Activated B cell treated with CpG ODN at 0.5 μM for 24 hours (primary cell): ENCODE measurements around the gene KCNS3. TPM values are rescaled to one million over a fixed set of nuclear protein-coding genes. Genes with fewer than 3 reads are reported as not detected.

ENCODE experiments used
- ATAC-seq: fragments of 200-7000 bp; cut with Tn5 transposase; one replicate; pipeline ENCODE4 v1.10.0; 2021; ENCODE audit warnings: low read depth, mild to moderate bottlenecking, moderate library complexity
- CTCF ChIA-PET: fragments of 350-600 bp; sonication (Branson Sonifier 250); formaldehyde crosslinking; loops from one replicate; lab custom pipeline; 2021; ENCODE audit warnings: antibody characterized with exemption; lab: Charles Lee
- POLR2A ChIA-PET: fragments of 350-600 bp; sonication (Branson Sonifier 250); formaldehyde crosslinking; loops from one replicate; lab custom pipeline; 2021; ENCODE audit warnings: antibody characterized with exemption; lab: Charles Lee
- DNase-seq: peaks from one replicate; pipeline ENCODE4 v3.0.0; 2022
- H3K27ac Mint-ChIP-seq: one replicate; pipeline ENCODE4 v1.8.0; 2020; ENCODE audit warnings: mixed read lengths
- H3K27me3 Mint-ChIP-seq: one replicate; pipeline ENCODE4 v1.8.0; 2021; ENCODE audit warnings: mixed read lengths
- H3K36me3 Mint-ChIP-seq: one replicate; pipeline ENCODE4 v1.8.0; 2021; ENCODE audit warnings: low read depth, mixed read lengths
- H3K4me1 Mint-ChIP-seq: one replicate; pipeline ENCODE4 v1.8.0; 2021; ENCODE audit warnings: mixed read lengths
- H3K4me3 Mint-ChIP-seq: one replicate; pipeline ENCODE4 v1.8.0; 2020; ENCODE audit warnings: mild to moderate bottlenecking, mixed read lengths
- H3K9me3 Mint-ChIP-seq: one replicate; pipeline ENCODE4 v1.8.0; 2020; ENCODE audit warnings: mixed read lengths
- CTCF ChIP-seq: fragments of 200-600 bp; IDR thresholded peaks from one replicate; pipeline ENCODE4 v1.8.0; 2022; ENCODE audit warnings: antibody characterized with exemption, mild to moderate bottlenecking
- intact Hi-C: fragments of 100-400 bp; cut with micrococcal nuclease; formaldehyde crosslinking; loops from one replicate; pipeline ENCODE4 v1.15.1; 2024
- total RNA-seq: library from RNA; stranded (reverse); gene quantifications from 2 replicates; pipeline ENCODE4 v1.2.3, GENCODE V29; 2022

KCNS3 gene
- total RNA-seq, 1 donor from 2014 or later: 1.5 TPM

GRCh38 chr2:17969661-17970060 lies 91.2 kb downstream of the KCNS3 start:
- peaks cover 17% of the 10 kb centered on the region for H3K4me1 Mint-ChIP-seq
- ATAC-seq: no peak
- H3K9me3 Mint-ChIP-seq: no peaks in the 10 kb centered on the region
- no peak overlapping the region for H3K4me3 Mint-ChIP-seq
- H3K27ac Mint-ChIP-seq: no peak overlapping the region
- ChIA-PET POLR2A (no interaction called here), CTCF (no interaction called here)
- no peaks in the 10 kb centered on the region for H3K36me3 Mint-ChIP-seq
- intact Hi-C loops: no loop called here
- no peak for DNase-seq
- peaks cover 36% of the 10 kb centered on the region for H3K27me3 Mint-ChIP-seq
- no peak for TF ChIP-seq CTCF

GRCh38 chr2:17971531-17972125 lies 93.2 kb downstream of the KCNS3 start:
- no peaks in the 10 kb centered on the region for H3K36me3 Mint-ChIP-seq
- CTCF ChIA-PET: no interaction called here
- TF ChIP-seq CTCF: no peak
- no peak overlapping the region for H3K27ac Mint-ChIP-seq
- DNase-seq: no peak
- intact Hi-C loops: no loop called here
- ATAC-seq: no peak
- no peak overlapping the region for H3K4me3 Mint-ChIP-seq
- H3K9me3 Mint-ChIP-seq: no peaks in the 10 kb centered on the region
- peaks cover 28% of the 10 kb centered on the region for H3K27me3 Mint-ChIP-seq
- POLR2A ChIA-PET: no interaction called here
- H3K4me1 Mint-ChIP-seq: peaks cover 9% of the 10 kb centered on the region

GRCh38 chr2:17972991-17973390 lies 94.5 kb downstream of the KCNS3 start:
- TF ChIP-seq CTCF: no peak
- H3K9me3 Mint-ChIP-seq: no peaks in the 10 kb centered on the region
- H3K4me3 Mint-ChIP-seq: no peak overlapping the region
- H3K27ac Mint-ChIP-seq: no peak overlapping the region
- peaks cover 26% of the 10 kb centered on the region for H3K27me3 Mint-ChIP-seq
- POLR2A ChIA-PET: no interaction called here
- no peak for DNase-seq
- no peaks in the 10 kb centered on the region for H3K36me3 Mint-ChIP-seq
- no peaks in the 10 kb centered on the region for H3K4me1 Mint-ChIP-seq
- intact Hi-C loops: no loop called here
- no peak for ATAC-seq
- CTCF ChIA-PET: no interaction called here

GRCh38 chr2:17975401-17975800 lies 96.9 kb downstream of the KCNS3 start:
- Mint-ChIP-seq H3K36me3 (no peaks in the 10 kb centered on the region), H3K9me3 (no peaks in the 10 kb centered on the region), H3K4me1 (no peaks in the 10 kb centered on the region), H3K4me3 (no peak overlapping the region), H3K27ac (no peak overlapping the region), H3K27me3 (peaks cover 15% of the 10 kb centered on the region)
- ATAC-seq: no peak
- intact Hi-C loops: no loop called here
- DNase-seq: no peak
- POLR2A ChIA-PET: no interaction called here
- no peak for TF ChIP-seq CTCF
- CTCF ChIA-PET: no interaction called here

- CTCF ChIA-PET: no interaction called here
- H3K4me3 Mint-ChIP-seq: no peak overlapping the region
- intact Hi-C loops: no loop called here
- ATAC-seq (no peak), DNase-seq (no peak)
- H3K27ac Mint-ChIP-seq: no peak overlapping the region
- POLR2A ChIA-PET: no interaction called here
- no peaks in the 10 kb centered on the region for H3K9me3 Mint-ChIP-seq
- no peaks in the 10 kb centered on the region for H3K4me1 Mint-ChIP-seq
- H3K36me3 Mint-ChIP-seq: no peaks in the 10 kb centered on the region
- TF ChIP-seq CTCF: no peak
- peaks cover 5% of the 10 kb centered on the region for H3K27me3 Mint-ChIP-seq
Measured at GRCh38 chr2:17976871-17977746, 98.6 kb downstream of the KCNS3 start.
